H1 (cell line): Measurements from ENCODE around the gene BTBD9.

Experiments
- ASH2L ChIP-seq: fragments of 200-600, 300-600 bp; sonication (generic); IDR thresholded peaks from one replicate; pipeline ENCODE4 v1.7.1; 2017; ENCODE audit warnings: low read length
- CEBPB ChIP-seq: IDR thresholded peaks from 2 replicates; pipeline ENCODE4 v1.6.1; 2012; ENCODE audit warnings: low read depth, low read length
- CHD1 ChIP-seq: IDR thresholded peaks from 2 replicates; pipeline ENCODE4 v1.6.1; 2012; ENCODE audit warnings: low read depth, low read length, improper control_type of control experiment
- EZH2 ChIP-seq: fragments of 200-600 bp; sonication (generic); IDR thresholded peaks from 2 replicates; pipeline ENCODE4 v1.7.1; 2012; ENCODE audit warnings: low read depth, mild to moderate bottlenecking, moderate library complexity, low read length, inconsistent platforms; ENCODE audit not compliant: severe bottlenecking
- JUND ChIP-seq: IDR thresholded peaks from 2 replicates; pipeline ENCODE4 v1.6.1; 2011; ENCODE audit warnings: mild to moderate bottlenecking, improper control_type of control experiment, low read length
- POLR2A ChIP-seq, 2 experiments: IDR thresholded peaks; 1 replicate in 1 of 2; 2 replicates in 1 of 2; pipeline ENCODE4 v1.6.1; 2011; ENCODE audit warnings: low read depth in 2 of 2, low read length in 2 of 2, mild to moderate bottlenecking in 2 of 2; ENCODE audit errors: control extremely low read depth in 1 of 2
- POLR2AphosphoS5 ChIP-seq: IDR thresholded peaks from 2 replicates; pipeline ENCODE4 v1.6.1; 2011; ENCODE audit warnings: low read depth, low read length
- YY1 ChIP-seq: IDR thresholded peaks from 2 replicates; pipeline ENCODE4 v1.6.1; 2011; ENCODE audit warnings: low read depth, mild to moderate bottlenecking, low read length
- TF ChIP-seq, protein P1 (sequence below), 3 experiments: IDR thresholded peaks; 1 replicate in 2 of 3; 2 replicates in 1 of 3; pipeline versions ENCODE4 v1.5.1 to v1.6.1; 2011; ENCODE audit warnings: low read length in 3 of 3, mild to moderate bottlenecking in 3 of 3, inconsistent platforms in 2 of 3, low read depth in 1 of 3, moderate library complexity in 1 of 3; ENCODE audit not compliant: insufficient read depth in 1 of 3; ENCODE audit errors: control extremely low read depth in 1 of 3
- TF ChIP-seq, protein P2 (sequence below): IDR thresholded peaks from 2 replicates; pipeline ENCODE4 v1.6.1; 2011; ENCODE audit warnings: low read length, improper control_type of control experiment
- TF ChIP-seq, protein P3 (sequence below): IDR thresholded peaks from 2 replicates; pipeline ENCODE4 v1.6.1; 2012; ENCODE audit warnings: low read length, inconsistent platforms

DNA sequence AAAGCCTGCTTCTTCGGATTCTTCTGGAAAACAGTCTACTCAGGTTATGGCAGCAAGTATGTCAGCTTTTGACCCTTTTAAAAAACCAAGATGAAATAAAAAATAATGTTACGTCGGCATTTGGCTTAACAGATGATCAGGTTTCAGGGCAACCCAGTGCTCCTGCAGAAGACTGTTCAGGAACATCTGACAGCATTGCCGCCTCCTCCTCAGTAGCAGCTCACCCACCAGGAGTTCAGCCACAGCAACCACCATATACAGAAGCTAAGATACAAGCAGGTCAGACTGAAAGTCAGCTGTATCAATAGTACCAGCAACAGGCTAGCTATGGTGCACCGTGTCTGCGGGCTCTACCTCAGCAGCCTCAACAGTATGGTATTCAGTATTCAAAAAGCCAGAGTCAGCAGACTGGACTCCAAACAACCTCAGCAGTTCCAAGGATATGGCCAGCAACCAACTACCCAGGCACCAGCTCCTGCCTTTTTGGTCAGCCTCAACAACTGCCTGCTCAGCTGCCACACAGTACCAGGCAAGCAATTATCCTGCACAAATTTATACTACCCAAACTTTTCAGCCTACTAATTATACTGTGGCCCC, 51.9 kb downstream of the BTBD9 start:
- TF ChIP-seq YY1 (no peak), ASH2L (no peak), POLR2A (IDR thresholded peaks at IDR 0.05; ENCODE audit: control extremely low read depth in 1 of 2, low read depth in 2 of 2, low read length in 2 of 2) (no peak), CEBPB (no peak), JUND (no peak), POLR2AphosphoS5 (no peak), CHD1 (no peak), EZH2 (no peak)
- TF ChIP-seq, protein P1, sequence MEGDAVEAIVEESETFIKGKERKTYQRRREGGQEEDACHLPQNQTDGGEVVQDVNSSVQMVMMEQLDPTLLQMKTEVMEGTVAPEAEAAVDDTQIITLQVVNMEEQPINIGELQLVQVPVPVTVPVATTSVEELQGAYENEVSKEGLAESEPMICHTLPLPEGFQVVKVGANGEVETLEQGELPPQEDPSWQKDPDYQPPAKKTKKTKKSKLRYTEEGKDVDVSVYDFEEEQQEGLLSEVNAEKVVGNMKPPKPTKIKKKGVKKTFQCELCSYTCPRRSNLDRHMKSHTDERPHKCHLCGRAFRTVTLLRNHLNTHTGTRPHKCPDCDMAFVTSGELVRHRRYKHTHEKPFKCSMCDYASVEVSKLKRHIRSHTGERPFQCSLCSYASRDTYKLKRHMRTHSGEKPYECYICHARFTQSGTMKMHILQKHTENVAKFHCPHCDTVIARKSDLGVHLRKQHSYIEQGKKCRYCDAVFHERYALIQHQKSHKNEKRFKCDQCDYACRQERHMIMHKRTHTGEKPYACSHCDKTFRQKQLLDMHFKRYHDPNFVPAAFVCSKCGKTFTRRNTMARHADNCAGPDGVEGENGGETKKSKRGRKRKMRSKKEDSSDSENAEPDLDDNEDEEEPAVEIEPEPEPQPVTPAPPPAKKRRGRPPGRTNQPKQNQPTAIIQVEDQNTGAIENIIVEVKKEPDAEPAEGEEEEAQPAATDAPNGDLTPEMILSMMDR (IDR thresholded peaks at IDR 0.05; ENCODE audit: control extremely low read depth in 1 of 3, insufficient read depth in 1 of 3, low read depth in 1 of 3, low read length in 3 of 3), result no peak
- TF ChIP-seq, protein P2, sequence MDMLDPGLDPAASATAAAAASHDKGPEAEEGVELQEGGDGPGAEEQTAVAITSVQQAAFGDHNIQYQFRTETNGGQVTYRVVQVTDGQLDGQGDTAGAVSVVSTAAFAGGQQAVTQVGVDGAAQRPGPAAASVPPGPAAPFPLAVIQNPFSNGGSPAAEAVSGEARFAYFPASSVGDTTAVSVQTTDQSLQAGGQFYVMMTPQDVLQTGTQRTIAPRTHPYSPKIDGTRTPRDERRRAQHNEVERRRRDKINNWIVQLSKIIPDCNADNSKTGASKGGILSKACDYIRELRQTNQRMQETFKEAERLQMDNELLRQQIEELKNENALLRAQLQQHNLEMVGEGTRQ, result no peak
- TF ChIP-seq, protein P3, sequence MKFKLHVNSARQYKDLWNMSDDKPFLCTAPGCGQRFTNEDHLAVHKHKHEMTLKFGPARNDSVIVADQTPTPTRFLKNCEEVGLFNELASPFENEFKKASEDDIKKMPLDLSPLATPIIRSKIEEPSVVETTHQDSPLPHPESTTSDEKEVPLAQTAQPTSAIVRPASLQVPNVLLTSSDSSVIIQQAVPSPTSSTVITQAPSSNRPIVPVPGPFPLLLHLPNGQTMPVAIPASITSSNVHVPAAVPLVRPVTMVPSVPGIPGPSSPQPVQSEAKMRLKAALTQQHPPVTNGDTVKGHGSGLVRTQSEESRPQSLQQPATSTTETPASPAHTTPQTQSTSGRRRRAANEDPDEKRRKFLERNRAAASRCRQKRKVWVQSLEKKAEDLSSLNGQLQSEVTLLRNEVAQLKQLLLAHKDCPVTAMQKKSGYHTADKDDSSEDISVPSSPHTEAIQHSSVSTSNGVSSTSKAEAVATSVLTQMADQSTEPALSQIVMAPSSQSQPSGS, result no peak
